ENCODE measurements around the gene SLC35B4.

SLC35B4 gene

GRCh38 chr7:134356421-134356936 is 39.7 kb upstream of the SLC35B4 start:
- Histone ChIP-seq H3K79me2 (ENCODE audit: low read length) (no peaks in the 10 kb centered on the region), H4K20me1 (ENCODE audit: insufficient read depth, low read length) (no peaks in the 10 kb centered on the region), H3K36me3 (replicated peaks; ENCODE audit: low read depth, low read length) (no peaks in the 10 kb centered on the region), H3K4me1 (ENCODE audit: low read length) (peaks cover 30% of the 10 kb centered on the region), H3K4me2 (ENCODE audit: low read length) (no peak overlapping the region), H3K27ac (ENCODE audit: low read length) (no peak overlapping the region), H3K27me3 (ENCODE audit: low read depth, low read length) (no peaks in the 10 kb centered on the region; the same call in 1 of the 2 replicates), H3K9me3 (ENCODE audit: insufficient read depth, low read length) (no peaks in the 10 kb centered on the region), H3K4me3 (ENCODE audit: low read length) (no peak overlapping the region), H2AFZ (ENCODE audit: low read depth, low read length) (no peak overlapping the region), H3K9ac (ENCODE audit: low read length) (no peak overlapping the region)
- TF ChIP-seq, protein P1, sequence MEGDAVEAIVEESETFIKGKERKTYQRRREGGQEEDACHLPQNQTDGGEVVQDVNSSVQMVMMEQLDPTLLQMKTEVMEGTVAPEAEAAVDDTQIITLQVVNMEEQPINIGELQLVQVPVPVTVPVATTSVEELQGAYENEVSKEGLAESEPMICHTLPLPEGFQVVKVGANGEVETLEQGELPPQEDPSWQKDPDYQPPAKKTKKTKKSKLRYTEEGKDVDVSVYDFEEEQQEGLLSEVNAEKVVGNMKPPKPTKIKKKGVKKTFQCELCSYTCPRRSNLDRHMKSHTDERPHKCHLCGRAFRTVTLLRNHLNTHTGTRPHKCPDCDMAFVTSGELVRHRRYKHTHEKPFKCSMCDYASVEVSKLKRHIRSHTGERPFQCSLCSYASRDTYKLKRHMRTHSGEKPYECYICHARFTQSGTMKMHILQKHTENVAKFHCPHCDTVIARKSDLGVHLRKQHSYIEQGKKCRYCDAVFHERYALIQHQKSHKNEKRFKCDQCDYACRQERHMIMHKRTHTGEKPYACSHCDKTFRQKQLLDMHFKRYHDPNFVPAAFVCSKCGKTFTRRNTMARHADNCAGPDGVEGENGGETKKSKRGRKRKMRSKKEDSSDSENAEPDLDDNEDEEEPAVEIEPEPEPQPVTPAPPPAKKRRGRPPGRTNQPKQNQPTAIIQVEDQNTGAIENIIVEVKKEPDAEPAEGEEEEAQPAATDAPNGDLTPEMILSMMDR (IDR thresholded peaks at IDR 0.05; ENCODE audit: low read depth, low read length), result no peak
- no peak for TF ChIP-seq EZH2phosphoT487 (IDR thresholded peaks at IDR 0.05; ENCODE audit: low read depth)

GRCh38 chr7:134355927-134356326 is 39.2 kb upstream of the SLC35B4 start:
- Histone ChIP-seq H3K36me3 (replicated peaks; ENCODE audit: low read depth, low read length) (no peaks in the 10 kb centered on the region), H3K4me1 (ENCODE audit: low read length) (peaks cover 35% of the 10 kb centered on the region), H3K27me3 (ENCODE audit: low read depth, low read length) (no peaks in the 10 kb centered on the region; the same call in 1 of the 2 replicates), H3K4me2 (ENCODE audit: low read length) (no peak overlapping the region), H3K9me3 (ENCODE audit: insufficient read depth, low read length) (no peaks in the 10 kb centered on the region), H2AFZ (ENCODE audit: low read depth, low read length) (no peak overlapping the region), H4K20me1 (ENCODE audit: insufficient read depth, low read length) (no peaks in the 10 kb centered on the region), H3K79me2 (ENCODE audit: low read length) (no peaks in the 10 kb centered on the region), H3K27ac (ENCODE audit: low read length) (no peak overlapping the region), H3K9ac (ENCODE audit: low read length) (no peak overlapping the region), H3K4me3 (ENCODE audit: low read length) (no peak overlapping the region)
- TF ChIP-seq EZH2phosphoT487 (IDR thresholded peaks at IDR 0.05; ENCODE audit: low read depth), result no peak
- TF ChIP-seq, protein P1 (IDR thresholded peaks at IDR 0.05; ENCODE audit: low read depth, low read length), result no peak

GRCh38 chr7:134355004-134355525 is 38.3 kb upstream of the SLC35B4 start:
- Histone ChIP-seq H2AFZ (ENCODE audit: low read depth, low read length) (no peak overlapping the region), H3K9ac (ENCODE audit: low read length) (no peak overlapping the region), H3K27me3 (ENCODE audit: low read depth, low read length) (no peaks in the 10 kb centered on the region), H3K4me1 (ENCODE audit: low read length) (peaks cover 43% of the 10 kb centered on the region), H3K36me3 (replicated peaks; ENCODE audit: low read depth, low read length) (no peaks in the 10 kb centered on the region), H4K20me1 (ENCODE audit: insufficient read depth, low read length) (no peaks in the 10 kb centered on the region), H3K4me3 (ENCODE audit: low read length) (no peak overlapping the region), H3K9me3 (ENCODE audit: insufficient read depth, low read length) (no peaks in the 10 kb centered on the region), H3K4me2 (ENCODE audit: low read length) (no peak overlapping the region), H3K27ac (ENCODE audit: low read length) (no peak overlapping the region), H3K79me2 (ENCODE audit: low read length) (no peaks in the 10 kb centered on the region)
- no peak for TF ChIP-seq EZH2phosphoT487 (IDR thresholded peaks at IDR 0.05; ENCODE audit: low read depth)
- TF ChIP-seq, protein P1 (IDR thresholded peaks at IDR 0.05; ENCODE audit: low read depth, low read length), result no peak

DNA sequence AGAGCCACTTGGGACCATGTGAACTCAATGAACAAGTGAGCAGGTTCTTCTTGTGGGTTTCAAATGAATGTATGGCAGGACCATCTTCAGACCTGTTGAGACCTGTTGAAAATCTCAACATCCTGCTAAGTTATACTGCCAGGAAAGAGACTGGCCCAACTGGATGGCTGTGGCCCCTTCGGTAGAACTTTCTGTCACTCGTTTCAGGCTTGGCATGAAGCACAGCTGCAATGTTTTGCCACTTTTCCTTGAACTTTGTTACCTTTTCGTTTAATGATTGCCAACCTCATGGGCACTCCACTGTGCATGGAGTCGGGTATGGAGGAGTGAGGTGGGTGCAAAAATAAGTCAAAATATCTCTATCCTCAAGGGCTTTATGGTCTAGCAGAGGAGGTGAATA is 36.7 kb upstream of the SLC35B4 start:
- Histone ChIP-seq H3K27ac (ENCODE audit: low read length) (no peak overlapping the region), H2AFZ (ENCODE audit: low read depth, low read length) (peak overlapping the region; percentile 29; the same call in 1 of the 2 replicates), H3K4me2 (ENCODE audit: low read length) (no peak overlapping the region), H3K9ac (ENCODE audit: low read length) (no peak overlapping the region), H3K4me1 (ENCODE audit: low read length) (peaks cover 55% of the 10 kb centered on the region), H3K27me3 (ENCODE audit: low read depth, low read length) (no peaks in the 10 kb centered on the region), H3K79me2 (ENCODE audit: low read length) (no peaks in the 10 kb centered on the region), H3K36me3 (replicated peaks; ENCODE audit: low read depth, low read length) (no peaks in the 10 kb centered on the region), H4K20me1 (ENCODE audit: insufficient read depth, low read length) (no peaks in the 10 kb centered on the region), H3K9me3 (ENCODE audit: insufficient read depth, low read length) (no peaks in the 10 kb centered on the region), H3K4me3 (ENCODE audit: low read length) (no peak overlapping the region)
- TF ChIP-seq EZH2phosphoT487 (IDR thresholded peaks at IDR 0.05; ENCODE audit: low read depth), result no peak
- TF ChIP-seq, protein P1 (IDR thresholded peaks at IDR 0.05; ENCODE audit: low read depth, low read length), result no peak

Data from OCI-LY3 (cell line).